Liver (tissue), 3 donors: ENCODE results near the gene ZNF697.
"Not testable (repeated sequence)": the region's sequence is repeated elsewhere in the genome, so short reads cannot be mapped to it uniquely, and the experiment has no call there.

Source experiments
- JUND ChIP-seq, 2 donors: IDR thresholded peaks; 2 replicates each; pipeline ENCODE4 v1.6.1; 2016; ENCODE audit warnings: antibody characterized with exemption in 2 of 2
- TF ChIP-seq, protein P1 (sequence below): fragments of 150-350 bp; IDR thresholded peaks from 2 replicates; pipeline ENCODE4 v1.5.1; 2017; ENCODE audit warnings: improper control_type of control experiment, low read depth, low read length; ENCODE audit not compliant: missing input control
- donor health status: healthy.
- donor health status: healthy.

DNA sequence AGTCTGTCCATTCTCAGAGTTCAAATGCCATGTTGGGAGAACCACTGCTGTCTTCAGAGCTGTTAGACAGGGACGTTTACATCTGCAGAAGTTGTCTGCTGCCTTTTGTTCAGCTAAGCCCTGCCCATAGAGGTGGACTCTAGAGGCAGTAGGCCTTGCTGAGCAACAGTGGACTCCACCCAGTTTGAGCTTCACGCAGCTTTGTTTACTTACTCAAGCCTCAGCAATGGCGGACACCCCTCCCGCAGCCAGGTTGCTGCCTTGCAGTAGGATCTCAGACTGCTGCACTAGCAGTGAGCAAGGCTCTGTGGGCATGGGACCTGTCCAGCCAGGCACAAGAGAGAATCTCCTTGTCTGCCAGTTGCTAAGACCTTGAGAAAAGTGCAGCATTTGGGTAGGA lies 48.8 kb upstream of the ZNF697 start:
- not testable (repeated sequence) for TF ChIP-seq JUND (IDR thresholded peaks at IDR 0.05)
- TF ChIP-seq, protein P1, sequence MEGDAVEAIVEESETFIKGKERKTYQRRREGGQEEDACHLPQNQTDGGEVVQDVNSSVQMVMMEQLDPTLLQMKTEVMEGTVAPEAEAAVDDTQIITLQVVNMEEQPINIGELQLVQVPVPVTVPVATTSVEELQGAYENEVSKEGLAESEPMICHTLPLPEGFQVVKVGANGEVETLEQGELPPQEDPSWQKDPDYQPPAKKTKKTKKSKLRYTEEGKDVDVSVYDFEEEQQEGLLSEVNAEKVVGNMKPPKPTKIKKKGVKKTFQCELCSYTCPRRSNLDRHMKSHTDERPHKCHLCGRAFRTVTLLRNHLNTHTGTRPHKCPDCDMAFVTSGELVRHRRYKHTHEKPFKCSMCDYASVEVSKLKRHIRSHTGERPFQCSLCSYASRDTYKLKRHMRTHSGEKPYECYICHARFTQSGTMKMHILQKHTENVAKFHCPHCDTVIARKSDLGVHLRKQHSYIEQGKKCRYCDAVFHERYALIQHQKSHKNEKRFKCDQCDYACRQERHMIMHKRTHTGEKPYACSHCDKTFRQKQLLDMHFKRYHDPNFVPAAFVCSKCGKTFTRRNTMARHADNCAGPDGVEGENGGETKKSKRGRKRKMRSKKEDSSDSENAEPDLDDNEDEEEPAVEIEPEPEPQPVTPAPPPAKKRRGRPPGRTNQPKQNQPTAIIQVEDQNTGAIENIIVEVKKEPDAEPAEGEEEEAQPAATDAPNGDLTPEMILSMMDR, result not testable (repeated sequence)
